Measurements from ENCODE around the gene TRIM59. TPM values are rescaled to one million over a fixed set of nuclear protein-coding genes. Genes with fewer than 3 reads are reported as not detected.
A peak's percentile ranks its signal among the peaks of the same experiment; 100 is the strongest.

TRIM59 gene
- total and polyA plus RNA-seq, 9 of the 15 experiments (the other 6 are each of a cell fraction or from before 2014, with no cell fraction given): 16.8 to 101 (median 34.8) TPM

- no peak for TF ChIP-seq NR2C2 (CRISPR knock-in tag; IDR thresholded peaks at IDR 0.05)
- TF ChIP-seq NR2C2 (tag; IDR thresholded peaks at IDR 0.05): 0 out of 2 replicates have a peak, but pooled peaks have one; percentile 16
- no peak for TF ChIP-seq RB1 (IDR thresholded peaks at IDR 0.05; ENCODE audit: low read depth)
- no peak for TF ChIP-seq MECOM (CRISPR knock-in tag; IDR thresholded peaks at IDR 0.05)
- TF ChIP-seq E2F8 (IDR thresholded peaks at IDR 0.05; ENCODE audit: low read depth, partially characterized antibody): no peak
- no peak for TF ChIP-seq CCNT2 (IDR thresholded peaks at IDR 0.05; ENCODE audit: borderline replicate concordance, extremely low read depth, insufficient read length, low read depth, low read length)
- TF ChIP-seq ZNF398 (CRISPR knock-in tag; IDR thresholded peaks at IDR 0.05): no peak
- no peak for TF ChIP-seq ZNF431 (CRISPR knock-in tag; IDR thresholded peaks at IDR 0.05)
- TF ChIP-seq ZBTB26 (CRISPR knock-in tag; IDR thresholded peaks at IDR 0.05): no peak
- TF ChIP-seq SMARCE1 (IDR thresholded peaks at IDR 0.05): no peak
- no peak for TF ChIP-seq FOXO4 (CRISPR knock-in tag; IDR thresholded peaks at IDR 0.05)
- no peak for TF ChIP-seq ZNF3 (CRISPR knock-in tag; IDR thresholded peaks at IDR 0.05)
- TF ChIP-seq FOXK2 (conservative IDR thresholded peaks at IDR 0.05 in 1 of 2, IDR thresholded peaks at IDR 0.05 in 1 of 2; ENCODE audit: low read depth in 2 of 2): no peak
- TF ChIP-seq THAP7 (CRISPR knock-in tag; IDR thresholded peaks at IDR 0.05): no peak
- TF ChIP-seq DPF2 (IDR thresholded peaks at IDR 0.05): peak; percentile 36; the same call in 1 of the 2 replicates
- no peak for TF ChIP-seq POLR3A (IDR thresholded peaks at IDR 0.05; ENCODE audit: borderline replicate concordance, extremely low read depth, insufficient read depth, insufficient read length)
- TF ChIP-seq ZNF644 (tag; IDR thresholded peaks at IDR 0.05; ENCODE audit: low read depth): no peak
- TF ChIP-seq RBM22 (IDR thresholded peaks at IDR 0.05; ENCODE audit: low read depth, low read length, poor library complexity, severe bottlenecking): no peak
- no peak for TF ChIP-seq ELK3 (CRISPR knock-in tag; IDR thresholded peaks at IDR 0.05)
- TF ChIP-seq SPI1 (IDR thresholded peaks at IDR 0.05; ENCODE audit: borderline replicate concordance, low read depth, low read length): no peak
Observed at GRCh38 chr3:160451602-160452001, 2.0 kb upstream of the TRIM59 start (continued).
